ENCODE results near the gene FAM13A. TPM values are rescaled to one million over a fixed set of nuclear protein-coding genes. Genes with fewer than 3 reads are reported as not detected.

The FAM13A gene
- total and polyA plus RNA-seq, 10 of the 15 experiments (the other 5 are each of a cell fraction or from before 2014, with no cell fraction given) = 0.05 to 1.8 (median 0.27) TPM; not detected in 1

DNA sequence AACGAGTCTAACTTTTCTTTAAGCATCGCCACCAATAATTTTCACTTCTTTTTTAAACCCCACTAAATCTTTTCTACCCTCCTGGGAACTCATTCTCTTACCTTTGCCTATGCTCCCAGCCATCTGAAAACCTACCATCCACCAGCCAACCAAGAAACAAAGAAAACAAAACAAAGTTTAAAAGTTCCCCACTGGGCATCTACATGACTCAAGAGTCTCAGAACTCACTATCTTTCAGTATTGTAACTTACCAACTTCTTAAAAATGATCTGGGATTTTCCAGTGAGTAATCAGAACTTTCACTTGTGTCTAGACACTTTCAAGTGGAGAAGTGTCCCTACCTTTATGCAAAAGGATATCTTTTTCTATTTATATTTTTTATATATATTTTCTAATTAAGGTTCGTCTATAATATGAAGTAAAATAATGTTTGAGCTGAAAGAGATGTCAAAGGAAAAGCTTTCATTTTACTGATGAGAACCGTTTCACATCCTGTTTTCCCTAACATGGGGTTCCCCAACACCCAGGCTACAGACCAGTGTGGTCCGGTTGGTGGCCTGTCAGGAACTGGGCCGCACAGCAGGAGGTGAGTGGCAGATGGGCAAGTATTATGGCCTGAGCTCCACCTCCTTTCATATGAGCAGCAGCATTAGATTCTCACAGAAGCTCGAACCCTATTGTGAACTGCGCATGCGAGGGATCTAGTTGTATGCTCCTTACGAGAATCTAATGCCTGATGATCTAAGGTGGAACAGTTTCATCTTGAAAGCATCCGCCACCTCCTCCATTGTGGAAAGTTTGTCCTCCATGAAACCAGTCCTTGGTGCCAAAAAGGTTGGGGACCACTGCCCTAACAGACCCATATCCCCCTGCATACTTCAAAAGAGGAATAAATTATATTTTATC, 44.5 kb upstream of the FAM13A start (continued):
- TF ChIP-seq, protein P1, sequence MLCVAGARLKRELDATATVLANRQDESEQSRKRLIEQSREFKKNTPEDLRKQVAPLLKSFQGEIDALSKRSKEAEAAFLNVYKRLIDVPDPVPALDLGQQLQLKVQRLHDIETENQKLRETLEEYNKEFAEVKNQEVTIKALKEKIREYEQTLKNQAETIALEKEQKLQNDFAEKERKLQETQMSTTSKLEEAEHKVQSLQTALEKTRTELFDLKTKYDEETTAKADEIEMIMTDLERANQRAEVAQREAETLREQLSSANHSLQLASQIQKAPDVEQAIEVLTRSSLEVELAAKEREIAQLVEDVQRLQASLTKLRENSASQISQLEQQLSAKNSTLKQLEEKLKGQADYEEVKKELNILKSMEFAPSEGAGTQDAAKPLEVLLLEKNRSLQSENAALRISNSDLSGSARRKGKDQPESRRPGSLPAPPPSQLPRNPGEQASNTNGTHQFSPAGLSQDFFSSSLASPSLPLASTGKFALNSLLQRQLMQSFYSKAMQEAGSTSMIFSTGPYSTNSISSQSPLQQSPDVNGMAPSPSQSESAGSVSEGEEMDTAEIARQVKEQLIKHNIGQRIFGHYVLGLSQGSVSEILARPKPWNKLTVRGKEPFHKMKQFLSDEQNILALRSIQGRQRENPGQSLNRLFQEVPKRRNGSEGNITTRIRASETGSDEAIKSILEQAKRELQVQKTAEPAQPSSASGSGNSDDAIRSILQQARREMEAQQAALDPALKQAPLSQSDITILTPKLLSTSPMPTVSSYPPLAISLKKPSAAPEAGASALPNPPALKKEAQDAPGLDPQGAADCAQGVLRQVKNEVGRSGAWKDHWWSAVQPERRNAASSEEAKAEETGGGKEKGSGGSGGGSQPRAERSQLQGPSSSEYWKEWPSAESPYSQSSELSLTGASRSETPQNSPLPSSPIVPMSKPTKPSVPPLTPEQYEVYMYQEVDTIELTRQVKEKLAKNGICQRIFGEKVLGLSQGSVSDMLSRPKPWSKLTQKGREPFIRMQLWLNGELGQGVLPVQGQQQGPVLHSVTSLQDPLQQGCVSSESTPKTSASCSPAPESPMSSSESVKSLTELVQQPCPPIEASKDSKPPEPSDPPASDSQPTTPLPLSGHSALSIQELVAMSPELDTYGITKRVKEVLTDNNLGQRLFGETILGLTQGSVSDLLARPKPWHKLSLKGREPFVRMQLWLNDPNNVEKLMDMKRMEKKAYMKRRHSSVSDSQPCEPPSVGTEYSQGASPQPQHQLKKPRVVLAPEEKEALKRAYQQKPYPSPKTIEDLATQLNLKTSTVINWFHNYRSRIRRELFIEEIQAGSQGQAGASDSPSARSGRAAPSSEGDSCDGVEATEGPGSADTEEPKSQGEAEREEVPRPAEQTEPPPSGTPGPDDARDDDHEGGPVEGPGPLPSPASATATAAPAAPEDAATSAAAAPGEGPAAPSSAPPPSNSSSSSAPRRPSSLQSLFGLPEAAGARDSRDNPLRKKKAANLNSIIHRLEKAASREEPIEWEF (IDR thresholded peaks at IDR 0.05; ENCODE audit: insufficient replicate concordance, low read depth, low read length) = no peak
- TF ChIP-seq BACH1 (IDR thresholded peaks at IDR 0.05; ENCODE audit: borderline replicate concordance) = no peak
- TF ChIP-seq, protein P2, sequence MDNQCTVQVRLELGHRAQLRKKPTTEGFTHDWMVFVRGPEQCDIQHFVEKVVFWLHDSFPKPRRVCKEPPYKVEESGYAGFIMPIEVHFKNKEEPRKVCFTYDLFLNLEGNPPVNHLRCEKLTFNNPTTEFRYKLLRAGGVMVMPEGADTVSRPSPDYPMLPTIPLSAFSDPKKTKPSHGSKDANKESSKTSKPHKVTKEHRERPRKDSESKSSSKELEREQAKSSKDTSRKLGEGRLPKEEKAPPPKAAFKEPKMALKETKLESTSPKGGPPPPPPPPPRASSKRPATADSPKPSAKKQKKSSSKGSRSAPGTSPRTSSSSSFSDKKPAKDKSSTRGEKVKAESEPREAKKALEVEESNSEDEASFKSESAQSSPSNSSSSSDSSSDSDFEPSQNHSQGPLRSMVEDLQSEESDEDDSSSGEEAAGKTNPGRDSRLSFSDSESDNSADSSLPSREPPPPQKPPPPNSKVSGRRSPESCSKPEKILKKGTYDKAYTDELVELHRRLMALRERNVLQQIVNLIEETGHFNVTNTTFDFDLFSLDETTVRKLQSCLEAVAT (IDR thresholded peaks at IDR 0.05) = 0 out of 2 replicates have a peak, but pooled peaks have one; percentile 25
- TF ChIP-seq USF2 (IDR thresholded peaks at IDR 0.05; ENCODE audit: borderline replicate concordance, low read depth, low read length) = no peak
- no peak for TF ChIP-seq CHD2 (IDR thresholded peaks at IDR 0.05; ENCODE audit: borderline replicate concordance, low read depth, low read length)
- no peak for TF ChIP-seq HDGF (IDR thresholded peaks at IDR 0.05)
- TF ChIP-seq CEBPB (IDR thresholded peaks at IDR 0.05; ENCODE audit: borderline replicate concordance in 1 of 2, low read depth in 2 of 2, low read length in 2 of 2) = no peak
- no peak for TF ChIP-seq CBX3 (IDR thresholded peaks at IDR 0.05; ENCODE audit: borderline replicate concordance, low read depth)
- no peak for TF ChIP-seq ETV6 (conservative IDR thresholded peaks at IDR 0.05 in 1 of 2, IDR thresholded peaks at IDR 0.05 in 1 of 2; ENCODE audit: borderline replicate concordance in 1 of 2, low read depth in 1 of 2)
- TF ChIP-seq FOXM1 (IDR thresholded peaks at IDR 0.05; ENCODE audit: low read depth, low read length) = peak; percentile 60; the same call in 1 of the 2 replicates
- no peak for TF ChIP-seq SIX5 (IDR thresholded peaks at IDR 0.05; ENCODE audit: low read depth, low read length, severe bottlenecking)
- TF ChIP-seq, protein P3, sequence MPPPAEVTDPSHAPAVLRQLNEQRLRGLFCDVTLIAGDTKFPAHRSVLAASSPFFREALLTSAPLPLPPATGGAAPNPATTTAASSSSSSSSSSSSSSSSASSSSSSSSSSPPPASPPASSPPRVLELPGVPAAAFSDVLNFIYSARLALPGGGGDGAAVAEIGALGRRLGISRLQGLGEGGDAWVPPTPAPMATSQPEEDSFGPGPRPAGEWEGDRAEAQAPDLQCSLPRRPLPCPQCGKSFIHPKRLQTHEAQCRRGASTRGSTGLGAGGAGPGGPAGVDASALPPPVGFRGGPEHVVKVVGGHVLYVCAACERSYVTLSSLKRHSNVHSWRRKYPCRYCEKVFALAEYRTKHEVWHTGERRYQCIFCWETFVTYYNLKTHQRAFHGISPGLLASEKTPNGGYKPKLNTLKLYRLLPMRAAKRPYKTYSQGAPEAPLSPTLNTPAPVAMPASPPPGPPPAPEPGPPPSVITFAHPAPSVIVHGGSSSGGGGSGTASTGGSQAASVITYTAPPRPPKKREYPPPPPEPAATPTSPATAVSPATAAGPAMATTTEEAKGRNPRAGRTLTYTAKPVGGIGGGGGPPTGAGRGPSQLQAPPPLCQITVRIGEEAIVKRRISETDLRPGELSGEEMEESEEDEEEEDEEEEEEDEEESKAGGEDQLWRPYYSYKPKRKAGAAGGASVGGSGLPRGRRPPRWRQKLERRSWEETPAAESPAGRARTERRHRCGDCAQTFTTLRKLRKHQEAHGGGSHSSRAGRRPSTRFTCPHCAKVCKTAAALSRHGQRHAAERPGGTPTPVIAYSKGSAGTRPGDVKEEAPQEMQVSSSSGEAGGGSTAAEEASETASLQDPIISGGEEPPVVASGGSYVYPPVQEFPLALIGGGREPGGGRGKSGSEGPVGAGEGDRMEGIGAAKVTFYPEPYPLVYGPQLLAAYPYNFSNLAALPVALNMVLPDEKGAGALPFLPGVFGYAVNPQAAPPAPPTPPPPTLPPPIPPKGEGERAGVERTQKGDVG (CRISPR knock-in tag; IDR thresholded peaks at IDR 0.05) = no peak
- TF ChIP-seq ZBED1 (IDR thresholded peaks at IDR 0.05; ENCODE audit: borderline replicate concordance) = no peak
- TF ChIP-seq NFYB (IDR thresholded peaks at IDR 0.05; ENCODE audit: insufficient read depth, low read depth, low read length) = no peak
- TF ChIP-seq NRF1 (conservative IDR thresholded peaks at IDR 0.05; ENCODE audit: low read depth, low read length) = no peak
- 0 out of 2 replicates have a peak, but pooled peaks have one; percentile 26 for TF ChIP-seq ZNF24 (IDR thresholded peaks at IDR 0.05)
- TF ChIP-seq CREB1 (IDR thresholded peaks at IDR 0.05; ENCODE audit: low read depth) = no peak

All from GM12878 (cell line).